ENCODE results near the gene MAP3K14.

DNA sequence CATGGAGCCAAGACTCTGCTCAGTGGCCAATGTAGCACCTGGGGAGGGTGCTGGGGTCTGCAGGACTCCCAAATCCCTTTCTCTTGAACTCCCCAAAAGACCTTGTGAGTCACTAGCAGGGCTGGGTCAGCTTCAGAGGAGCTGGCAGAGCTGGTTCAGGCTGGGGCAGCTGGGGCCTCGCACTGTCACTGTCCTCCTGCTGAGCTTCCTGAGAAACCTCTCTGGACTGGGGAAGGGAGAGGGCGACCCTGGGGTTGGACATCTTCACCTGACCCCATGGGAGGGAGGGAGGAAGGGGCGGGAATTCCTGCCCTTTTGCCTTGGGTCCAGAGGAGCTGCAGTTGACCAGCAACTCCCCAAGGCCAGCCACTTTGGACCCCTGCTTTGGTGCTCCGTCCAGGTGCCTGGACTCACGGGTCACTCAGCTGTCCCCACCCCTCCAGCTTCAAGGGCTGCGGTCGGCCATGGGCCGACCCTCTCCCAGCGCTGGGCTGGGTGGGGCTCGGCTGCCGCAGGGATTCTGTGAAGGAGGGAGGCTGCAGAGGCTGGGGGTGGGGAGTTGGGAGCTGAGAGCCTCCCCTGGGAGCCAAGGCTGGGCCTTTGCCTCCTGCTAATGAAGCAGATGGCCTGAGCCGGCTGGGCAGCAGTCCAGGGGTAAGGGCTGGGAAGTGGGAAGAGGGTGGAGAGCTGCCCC, 85.9 kb downstream of the MAP3K14 start:
- TF ChIP-seq MEF2A (IDR thresholded peaks at IDR 0.05; ENCODE audit: borderline replicate concordance, low read depth) (no peak), TAF1 (IDR thresholded peaks at IDR 0.05; ENCODE audit: borderline replicate concordance, low read depth, low read length) (no peak), ELF1 (IDR thresholded peaks at IDR 0.05) (no peak), POLR2AphosphoS5 (IDR thresholded peaks at IDR 0.05; ENCODE audit: low read depth, low read length) (no peak), MXI1 (IDR thresholded peaks at IDR 0.05; ENCODE audit: low read depth, low read length) (no peak), RXRA (IDR thresholded peaks at IDR 0.05; ENCODE audit: borderline replicate concordance, low read depth) (no peak), NFIC (IDR thresholded peaks at IDR 0.05; ENCODE audit: borderline replicate concordance) (no peak), FOXJ3 (CRISPR knock-in tag; IDR thresholded peaks at IDR 0.05) (no peak)
- TF ChIP-seq, protein P1, sequence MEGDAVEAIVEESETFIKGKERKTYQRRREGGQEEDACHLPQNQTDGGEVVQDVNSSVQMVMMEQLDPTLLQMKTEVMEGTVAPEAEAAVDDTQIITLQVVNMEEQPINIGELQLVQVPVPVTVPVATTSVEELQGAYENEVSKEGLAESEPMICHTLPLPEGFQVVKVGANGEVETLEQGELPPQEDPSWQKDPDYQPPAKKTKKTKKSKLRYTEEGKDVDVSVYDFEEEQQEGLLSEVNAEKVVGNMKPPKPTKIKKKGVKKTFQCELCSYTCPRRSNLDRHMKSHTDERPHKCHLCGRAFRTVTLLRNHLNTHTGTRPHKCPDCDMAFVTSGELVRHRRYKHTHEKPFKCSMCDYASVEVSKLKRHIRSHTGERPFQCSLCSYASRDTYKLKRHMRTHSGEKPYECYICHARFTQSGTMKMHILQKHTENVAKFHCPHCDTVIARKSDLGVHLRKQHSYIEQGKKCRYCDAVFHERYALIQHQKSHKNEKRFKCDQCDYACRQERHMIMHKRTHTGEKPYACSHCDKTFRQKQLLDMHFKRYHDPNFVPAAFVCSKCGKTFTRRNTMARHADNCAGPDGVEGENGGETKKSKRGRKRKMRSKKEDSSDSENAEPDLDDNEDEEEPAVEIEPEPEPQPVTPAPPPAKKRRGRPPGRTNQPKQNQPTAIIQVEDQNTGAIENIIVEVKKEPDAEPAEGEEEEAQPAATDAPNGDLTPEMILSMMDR (IDR thresholded peaks at IDR 0.05) = no peak
- TF ChIP-seq, protein P2, sequence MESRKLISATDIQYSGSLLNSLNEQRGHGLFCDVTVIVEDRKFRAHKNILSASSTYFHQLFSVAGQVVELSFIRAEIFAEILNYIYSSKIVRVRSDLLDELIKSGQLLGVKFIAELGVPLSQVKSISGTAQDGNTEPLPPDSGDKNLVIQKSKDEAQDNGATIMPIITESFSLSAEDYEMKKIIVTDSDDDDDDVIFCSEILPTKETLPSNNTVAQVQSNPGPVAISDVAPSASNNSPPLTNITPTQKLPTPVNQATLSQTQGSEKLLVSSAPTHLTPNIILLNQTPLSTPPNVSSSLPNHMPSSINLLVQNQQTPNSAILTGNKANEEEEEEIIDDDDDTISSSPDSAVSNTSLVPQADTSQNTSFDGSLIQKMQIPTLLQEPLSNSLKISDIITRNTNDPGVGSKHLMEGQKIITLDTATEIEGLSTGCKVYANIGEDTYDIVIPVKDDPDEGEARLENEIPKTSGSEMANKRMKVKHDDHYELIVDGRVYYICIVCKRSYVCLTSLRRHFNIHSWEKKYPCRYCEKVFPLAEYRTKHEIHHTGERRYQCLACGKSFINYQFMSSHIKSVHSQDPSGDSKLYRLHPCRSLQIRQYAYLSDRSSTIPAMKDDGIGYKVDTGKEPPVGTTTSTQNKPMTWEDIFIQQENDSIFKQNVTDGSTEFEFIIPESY (IDR thresholded peaks at IDR 0.05; ENCODE audit: borderline replicate concordance, low read depth) = no peak
- TF ChIP-seq, protein P3, sequence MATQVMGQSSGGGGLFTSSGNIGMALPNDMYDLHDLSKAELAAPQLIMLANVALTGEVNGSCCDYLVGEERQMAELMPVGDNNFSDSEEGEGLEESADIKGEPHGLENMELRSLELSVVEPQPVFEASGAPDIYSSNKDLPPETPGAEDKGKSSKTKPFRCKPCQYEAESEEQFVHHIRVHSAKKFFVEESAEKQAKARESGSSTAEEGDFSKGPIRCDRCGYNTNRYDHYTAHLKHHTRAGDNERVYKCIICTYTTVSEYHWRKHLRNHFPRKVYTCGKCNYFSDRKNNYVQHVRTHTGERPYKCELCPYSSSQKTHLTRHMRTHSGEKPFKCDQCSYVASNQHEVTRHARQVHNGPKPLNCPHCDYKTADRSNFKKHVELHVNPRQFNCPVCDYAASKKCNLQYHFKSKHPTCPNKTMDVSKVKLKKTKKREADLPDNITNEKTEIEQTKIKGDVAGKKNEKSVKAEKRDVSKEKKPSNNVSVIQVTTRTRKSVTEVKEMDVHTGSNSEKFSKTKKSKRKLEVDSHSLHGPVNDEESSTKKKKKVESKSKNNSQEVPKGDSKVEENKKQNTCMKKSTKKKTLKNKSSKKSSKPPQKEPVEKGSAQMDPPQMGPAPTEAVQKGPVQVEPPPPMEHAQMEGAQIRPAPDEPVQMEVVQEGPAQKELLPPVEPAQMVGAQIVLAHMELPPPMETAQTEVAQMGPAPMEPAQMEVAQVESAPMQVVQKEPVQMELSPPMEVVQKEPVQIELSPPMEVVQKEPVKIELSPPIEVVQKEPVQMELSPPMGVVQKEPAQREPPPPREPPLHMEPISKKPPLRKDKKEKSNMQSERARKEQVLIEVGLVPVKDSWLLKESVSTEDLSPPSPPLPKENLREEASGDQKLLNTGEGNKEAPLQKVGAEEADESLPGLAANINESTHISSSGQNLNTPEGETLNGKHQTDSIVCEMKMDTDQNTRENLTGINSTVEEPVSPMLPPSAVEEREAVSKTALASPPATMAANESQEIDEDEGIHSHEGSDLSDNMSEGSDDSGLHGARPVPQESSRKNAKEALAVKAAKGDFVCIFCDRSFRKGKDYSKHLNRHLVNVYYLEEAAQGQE (IDR thresholded peaks at IDR 0.05; ENCODE audit: low read depth, low read length) = no peak

All from SK-N-SH (cell line).